G401 (cell line): ENCODE measurements around the gene IFT122. TPM values are rescaled to one million over a fixed set of nuclear protein-coding genes. Genes with fewer than 3 reads are reported as not detected.

Experiments
- DNase-seq: peaks from one replicate; pipeline ENCODE4 v3.0.0-alpha.2; 2015; ENCODE audit warnings: low spot score
- in situ Hi-C: cut with HindIII; loops from 2 replicates; pipeline ENCODE4 v1.10.0; 2016; ENCODE audit warnings: low sequenced_read_pairs, mixed read lengths
- total RNA-seq: library from RNA; depleted of rRNA; stranded (reverse); fragments of >200 nt; shearing (Covaris generic); gene quantifications from 2 replicates; pipeline ENCODE4 v1.2.3, GENCODE V29; 2014; rRNA removed

The IFT122 gene
- total RNA-seq, 1 experiment from 2014 or later: 14.6 TPM

DNA sequence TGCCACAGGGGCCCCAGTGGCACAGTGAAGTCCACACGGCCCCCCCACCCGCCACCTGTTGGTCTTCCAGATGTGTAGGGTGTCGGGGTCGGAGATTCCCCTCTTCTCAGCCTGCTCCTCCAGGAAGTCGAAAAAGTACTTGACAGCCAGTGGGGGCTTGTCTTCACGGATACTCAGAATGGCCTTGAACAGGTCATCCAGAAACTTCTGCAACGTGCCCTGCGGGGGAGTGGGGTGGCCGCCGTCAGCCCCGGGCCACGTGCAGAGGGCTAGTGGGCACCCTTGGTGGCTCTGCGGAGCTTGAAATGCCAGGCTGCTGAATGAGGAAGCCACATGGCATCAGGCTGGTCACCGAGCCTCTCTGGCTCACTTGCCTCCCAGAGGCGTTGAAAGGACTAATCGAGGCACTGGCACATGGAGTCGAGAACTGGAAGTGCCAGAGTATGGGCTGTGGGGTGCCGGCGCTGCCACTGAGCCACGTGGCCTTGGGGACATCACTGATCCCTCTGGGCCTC, 119.6 kb downstream of the IFT122 start:
- DNase-seq: no peak
- in situ Hi-C loops: no loop called here

DNA sequence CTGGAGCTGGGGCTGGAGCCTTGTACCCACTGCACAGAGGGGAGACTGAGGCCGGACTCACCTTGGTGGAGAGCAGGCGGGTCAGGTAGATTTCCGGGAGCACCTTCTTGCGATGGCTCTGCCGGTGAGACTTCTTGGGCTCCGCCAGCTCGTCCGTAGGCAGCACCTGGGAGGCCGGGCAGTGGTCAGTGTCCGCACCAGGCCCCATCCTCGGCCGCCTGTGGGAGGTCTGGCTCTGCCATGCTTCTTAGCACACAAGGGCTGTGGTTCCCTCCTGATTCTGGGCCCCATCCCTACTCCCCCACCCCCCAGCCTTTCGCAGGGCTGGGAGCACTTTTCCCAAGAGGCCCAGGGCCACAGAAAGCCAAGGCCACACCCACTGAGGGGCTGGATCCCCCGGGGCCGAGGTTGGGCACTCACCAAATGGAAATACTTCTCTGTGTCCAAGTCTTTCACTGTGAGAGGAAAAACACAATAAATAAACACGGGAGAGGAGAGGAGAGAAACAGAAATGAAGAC, 120.3 kb downstream of the IFT122 start:
- in situ Hi-C loops: no loop called here
- no peak for DNase-seq

DNA sequence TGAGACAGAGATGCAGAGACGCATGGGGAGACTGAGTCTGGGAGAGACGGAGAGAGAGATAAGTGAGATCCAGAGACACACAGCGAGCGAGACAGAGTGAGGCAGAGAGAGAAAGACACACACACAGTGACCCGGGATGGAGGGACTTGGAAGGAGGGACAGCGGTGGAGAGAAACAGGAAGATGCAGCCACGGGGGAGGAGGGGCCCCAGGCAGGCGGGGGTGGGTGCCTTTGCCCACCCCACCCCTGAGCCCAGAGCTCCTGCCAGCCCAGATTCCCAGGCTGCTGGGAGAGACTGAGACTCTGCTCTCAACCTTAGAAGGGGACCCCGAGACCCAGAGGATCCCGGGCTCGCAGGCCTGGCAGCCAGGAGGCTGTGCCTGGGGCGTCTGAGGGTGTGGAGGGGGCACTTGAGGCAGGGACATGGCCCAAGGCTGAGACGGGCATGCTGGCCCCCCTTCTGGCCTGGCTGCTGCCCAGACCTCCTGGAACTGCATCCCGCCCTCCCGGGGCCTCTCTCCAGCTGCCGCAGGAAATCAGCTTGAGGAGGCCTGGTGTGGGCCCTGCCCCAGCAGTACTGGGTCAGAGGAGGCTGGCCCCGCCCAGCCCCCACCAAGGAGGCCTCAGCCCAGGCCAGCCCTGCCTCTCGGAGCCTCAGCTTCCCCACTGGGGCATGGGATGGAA, 121.0 kb downstream of the IFT122 start:
- DNase-seq: no peak
- in situ Hi-C loops: no loop called here

DNA sequence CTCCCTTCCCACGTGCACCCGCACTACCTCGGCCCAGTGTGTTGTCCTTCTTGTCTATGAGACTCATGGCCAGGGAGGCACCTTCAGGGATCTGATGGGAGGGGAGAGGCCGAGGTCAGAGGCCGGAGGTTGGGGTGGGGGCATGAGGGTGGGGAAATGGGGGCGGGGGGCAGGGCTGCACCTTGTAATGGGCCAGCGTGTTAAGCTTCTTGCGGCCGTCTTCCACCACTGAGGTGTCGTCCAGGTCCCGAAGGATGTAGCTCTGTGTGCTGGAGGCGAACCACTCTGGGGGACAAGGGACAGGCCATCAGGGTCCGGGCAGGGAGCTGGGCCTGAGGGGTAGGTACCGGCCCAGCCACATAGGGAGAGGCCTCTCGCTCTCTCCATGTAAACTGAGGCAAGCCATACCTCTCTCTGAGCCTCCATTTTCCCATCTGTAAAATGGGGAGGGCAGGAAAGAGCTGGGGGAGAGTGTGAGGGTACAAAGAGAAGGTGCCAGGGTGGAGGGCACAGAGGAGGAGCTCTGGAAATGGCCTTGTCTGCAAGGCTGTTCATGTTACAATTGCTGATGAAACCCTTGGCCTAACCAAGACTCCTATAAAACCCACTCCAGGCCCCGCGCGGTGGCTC, 121.7 kb downstream of the IFT122 start:
- in situ Hi-C loops: no loop called here
- DNase-seq: no peak

DNA sequence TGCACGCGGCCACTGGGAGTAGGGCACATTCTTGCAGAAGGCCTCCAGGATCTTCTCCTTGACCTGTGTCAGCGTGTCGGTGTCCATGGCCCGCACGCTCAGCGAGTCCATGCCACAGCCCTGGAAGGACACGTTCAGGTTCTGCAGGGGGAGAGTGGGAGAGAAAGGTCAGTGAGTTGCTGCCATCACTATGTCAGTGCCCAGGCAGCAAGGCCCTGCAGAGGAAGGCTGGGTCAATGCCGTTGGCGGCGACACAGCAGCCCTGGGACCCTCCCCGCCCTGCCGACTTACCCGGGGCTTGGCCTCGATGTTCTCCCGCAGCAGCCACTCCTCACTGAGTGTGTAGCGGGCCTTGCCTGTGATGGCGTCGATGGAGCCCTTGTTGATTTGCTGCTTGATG, 122.8 kb downstream of the IFT122 start:
- DNase-seq: no peak
- in situ Hi-C loops: no loop called here

DNA sequence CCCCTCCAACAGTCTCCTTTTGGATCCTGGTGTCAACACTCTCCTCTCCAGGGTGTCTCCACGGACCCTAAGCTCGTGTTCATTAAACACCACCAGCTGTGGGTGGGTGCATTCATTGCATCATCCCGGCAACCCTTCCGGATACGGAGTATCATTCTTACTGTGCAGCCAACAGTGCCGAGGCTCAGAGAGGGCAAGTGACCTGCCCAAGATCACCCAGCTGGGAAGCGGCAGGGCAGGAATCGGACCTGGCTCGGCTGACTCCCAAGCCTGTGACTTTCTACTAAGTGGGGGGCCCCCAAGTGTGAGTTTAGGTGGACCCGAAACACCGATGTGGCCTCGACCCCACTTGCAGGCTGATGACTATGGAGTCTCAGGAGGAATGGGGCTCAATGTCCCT, 123.3 kb downstream of the IFT122 start:
- in situ Hi-C loops: no loop called here
- DNase-seq: no peak

DNA sequence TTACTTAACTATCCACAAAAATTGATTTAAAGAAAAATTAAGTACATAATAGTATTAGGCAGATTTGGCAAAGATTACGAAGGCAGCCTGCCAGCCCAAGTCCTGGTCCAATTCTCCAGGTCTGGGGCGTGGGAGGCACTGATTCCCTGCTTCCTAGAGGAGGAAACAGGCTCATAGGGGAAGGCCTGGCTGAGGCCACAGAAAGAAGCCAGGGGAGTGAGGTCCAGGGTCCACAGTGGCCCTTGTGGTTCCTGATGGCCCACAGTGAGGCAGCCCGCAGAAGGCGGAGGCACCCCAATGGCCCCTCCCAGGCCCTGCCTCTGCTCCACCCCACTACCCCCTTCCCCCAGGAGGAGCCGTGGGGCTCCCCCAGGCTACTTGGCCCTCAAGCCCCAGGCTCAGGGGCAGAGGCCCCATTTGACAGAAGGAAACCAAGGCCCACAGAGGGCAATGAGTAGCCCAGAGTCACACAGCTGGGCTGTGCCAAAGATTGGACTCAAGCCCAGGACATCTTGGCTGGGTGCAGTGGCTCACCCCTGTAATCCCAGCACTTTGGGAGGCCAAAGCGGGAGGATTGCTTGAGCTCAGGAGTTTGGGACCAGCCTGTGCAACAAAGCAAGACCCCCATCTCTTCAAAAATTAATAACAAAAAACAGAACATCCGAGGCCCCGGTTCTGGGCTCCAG, 124.0 kb downstream of the IFT122 start:
- in situ Hi-C loops: no loop called here
- no peak for DNase-seq

DNA sequence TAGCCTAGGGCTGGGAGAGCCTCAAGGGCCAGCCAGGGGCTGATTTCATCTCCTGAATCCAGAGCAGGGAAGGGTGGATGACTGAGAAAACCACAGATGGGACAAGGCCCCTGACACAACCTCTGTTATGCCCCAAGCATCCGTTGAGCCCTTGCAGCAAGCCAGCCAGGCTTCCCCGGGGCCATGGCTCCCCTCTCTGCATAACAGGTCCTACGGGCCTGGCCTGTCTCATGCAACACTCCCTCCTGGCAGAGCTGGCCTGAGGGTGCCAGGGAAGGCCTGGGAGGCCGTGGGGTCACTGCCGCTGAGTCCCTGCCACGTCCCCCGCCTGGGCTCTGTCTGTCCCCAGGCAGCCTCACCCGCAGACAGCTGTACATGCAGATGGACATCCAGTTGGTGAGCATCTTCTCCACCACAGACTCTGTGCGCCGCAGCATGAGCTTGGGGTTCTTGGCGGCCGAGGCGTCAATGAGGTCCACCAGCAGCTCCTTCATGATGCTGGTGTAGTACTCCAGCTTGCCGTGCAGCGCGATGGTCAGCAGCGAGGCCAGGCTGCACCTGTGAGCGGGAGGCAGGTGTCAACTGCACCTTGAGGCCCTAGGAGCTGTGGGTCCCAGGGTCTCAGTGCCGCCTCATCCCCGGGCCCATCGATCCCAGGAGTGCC, 125.1 kb downstream of the IFT122 start:
- no peak for DNase-seq
- in situ Hi-C loops: no loop called here

DNA sequence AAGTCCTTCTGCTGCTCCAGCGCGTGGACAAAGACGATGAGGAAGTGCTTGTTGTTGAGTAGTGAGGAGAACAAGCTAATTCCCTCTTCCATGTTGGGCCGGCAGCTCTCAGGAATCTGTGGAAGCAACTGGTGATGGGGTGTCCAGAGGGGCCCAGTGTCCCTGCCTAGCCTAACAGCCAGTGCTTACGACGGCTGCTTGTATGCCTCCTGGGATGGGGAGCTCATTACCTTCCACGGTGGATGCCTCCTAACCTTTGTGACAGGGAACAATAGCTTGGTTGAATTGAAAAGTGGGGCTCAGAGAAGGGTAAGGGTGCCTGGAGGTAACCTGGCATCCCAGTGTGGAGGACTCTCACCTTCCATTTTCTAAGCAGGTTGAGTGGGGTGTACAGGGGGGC, 125.9 kb downstream of the IFT122 start:
- in situ Hi-C loops: no loop called here
- DNase-seq: no peak

DNA sequence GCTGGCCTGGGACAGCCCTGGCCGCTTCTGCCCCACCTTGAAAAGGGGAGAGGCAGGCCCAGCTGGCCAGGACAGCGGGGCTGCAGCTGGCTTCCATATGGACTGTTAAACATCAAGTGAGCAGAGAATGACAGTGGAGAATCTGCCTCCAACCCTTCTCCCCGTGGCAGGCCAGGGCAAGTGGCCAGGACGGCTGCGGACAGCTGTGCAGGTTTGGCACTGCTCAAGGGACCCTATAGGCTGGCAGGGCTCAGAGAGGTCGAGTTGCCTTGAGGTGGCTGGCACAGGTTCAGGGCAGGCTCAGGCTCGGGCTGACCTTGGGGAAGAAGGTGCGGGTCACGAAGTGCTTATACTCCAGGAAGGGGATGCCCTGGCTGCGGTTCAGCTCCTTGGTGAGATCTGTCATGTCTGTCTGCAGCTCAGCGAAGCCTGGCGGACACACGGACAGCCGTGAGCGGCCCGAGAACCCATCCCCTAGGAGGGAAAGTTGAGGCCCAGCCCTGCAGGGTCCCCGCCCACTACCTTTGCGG, 127.2 kb downstream of the IFT122 start:
- in situ Hi-C loops: no loop called here
- DNase-seq: no peak

DNA sequence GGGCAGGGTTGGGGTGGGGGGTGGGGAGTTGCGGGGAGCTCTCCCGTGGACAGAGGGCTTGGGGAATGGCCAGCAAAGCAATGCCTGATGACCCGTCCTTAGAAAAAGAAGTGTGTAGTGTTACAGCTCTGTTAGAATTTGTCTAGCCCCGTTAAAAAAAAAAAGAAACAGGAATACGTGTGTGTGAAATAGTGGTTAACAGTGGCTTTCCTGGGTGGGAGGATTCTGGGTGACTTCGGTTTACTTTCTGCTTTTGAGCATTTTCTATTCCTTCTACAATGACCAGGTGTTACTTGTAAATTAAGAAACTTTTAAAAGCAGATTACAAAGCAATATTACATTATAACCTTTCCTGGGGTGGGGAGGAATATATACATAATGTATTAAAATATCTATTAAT, 127.9 kb downstream of the IFT122 start:
- DNase-seq: no peak
- in situ Hi-C loops: no loop called here

DNA sequence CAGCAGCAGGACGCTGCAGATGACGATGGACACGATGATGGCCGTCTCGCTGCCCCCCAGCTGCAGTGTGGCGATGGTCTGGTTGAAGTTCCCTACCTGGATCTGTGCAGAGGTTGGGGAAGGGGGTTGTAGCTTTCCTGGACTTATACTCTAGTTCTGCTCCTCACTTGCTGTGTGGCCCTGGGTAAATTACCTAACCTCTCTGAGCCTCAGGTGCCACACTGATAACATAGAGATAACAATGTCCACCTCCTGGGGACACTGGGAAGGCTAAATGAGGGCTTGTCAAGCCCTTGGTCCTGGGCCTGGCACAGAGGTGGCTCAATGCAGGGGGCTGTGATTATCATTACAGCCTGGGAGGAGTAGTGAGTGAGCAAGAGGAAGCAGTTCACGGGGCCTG, 129.8 kb downstream of the IFT122 start:
- in situ Hi-C loops: no loop called here
- no peak for DNase-seq

Other genes with a start within 250 kb of the IFT122 start
- gene COPG1, start 190.6 kb upstream of the IFT122 start, total RNA-seq: 36.4 and 68.0 TPM in 2 replicates
- 33.0 and 40.6 TPM in 2 replicates for gene HMCES, start 161.4 kb upstream of the IFT122 start, total RNA-seq
- gene EFCAB12, start 11.6 kb upstream of the IFT122 start, total RNA-seq: not detected in 2 replicates
- gene MBD4, start 276 bp upstream of the IFT122 start, total RNA-seq: 14.0 and 18.9 TPM in 2 replicates
- gene RHO, start 88.4 kb downstream of the IFT122 start, total RNA-seq: not detected in 2 replicates
- not detected in 2 replicates for gene H1-8, start 103.0 kb downstream of the IFT122 start, total RNA-seq
- 21.2 and 54.7 TPM in 2 replicates for gene PLXND1, start 166.5 kb downstream of the IFT122 start, total RNA-seq